Nephron (organoid): ENCODE data around the gene HOXC6.

Source experiments
- H3K27ac Mint-ChIP-seq, 3 experiments: 2 replicates each; pipeline ENCODE4 v1.8.0; 2020; ENCODE audit warnings: mixed read lengths in 3 of 3, mild to moderate bottlenecking in 2 of 3, moderate library complexity in 1 of 3
- H3K27me3 Mint-ChIP-seq: 2 replicates; pipeline ENCODE4 v1.8.0; 2021; ENCODE audit warnings: low read depth, mild to moderate bottlenecking, moderate library complexity, mixed read lengths
- H3K36me3 Mint-ChIP-seq: 2 replicates; pipeline ENCODE4 v1.8.0; 2020; ENCODE audit warnings: low read depth, mixed read lengths
- H3K4me1 Mint-ChIP-seq: 2 replicates; pipeline ENCODE4 v1.8.0; 2020; ENCODE audit warnings: mixed read lengths
- H3K4me3 Mint-ChIP-seq, 3 experiments: 2 replicates each; pipeline ENCODE4 v1.8.0; 2020; ENCODE audit warnings: mild to moderate bottlenecking in 3 of 3, mixed read lengths in 3 of 3, moderate library complexity in 2 of 3
- H3K9me3 Mint-ChIP-seq: 2 replicates; pipeline ENCODE4 v1.8.0; 2020; ENCODE audit warnings: mixed read lengths
- CTCF ChIP-seq, 3 experiments: fragments of 200-600 bp; sonication (generic); IDR thresholded peaks; one replicate each; pipeline ENCODE4 v1.5.0; 2021; ENCODE audit warnings: antibody characterized with exemption in 3 of 3; ENCODE audit not compliant: unreplicated experiment in 3 of 3

The HOXC6 gene

GRCh38 chr12:54001283-54002187 lies 26.7 kb upstream of the HOXC6 start:
- Mint-ChIP-seq H3K4me3 (peak overlapping the region; percentile 95 to 99 (median 96)), H3K27ac (peak overlapping the region; percentile 95 to 100 (median 100)), H3K36me3 (peaks cover 28% of the 10 kb centered on the region), H3K4me1 (peaks cover 72% of the 10 kb centered on the region), H3K9me3 (no peaks in the 10 kb centered on the region), H3K27me3 (peaks cover 49% of the 10 kb centered on the region)
- no peak for TF ChIP-seq CTCF (IDR thresholded peaks at IDR 0.05; ENCODE audit: unreplicated experiment in 3 of 3)

- Mint-ChIP-seq H3K27me3 (peaks cover 46% of the 10 kb centered on the region), H3K9me3 (no peaks in the 10 kb centered on the region), H3K36me3 (peaks cover 28% of the 10 kb centered on the region), H3K4me1 (peaks cover 75% of the 10 kb centered on the region), H3K4me3 (peak overlapping the region; percentile 95 to 99 (median 96)), H3K27ac (peak overlapping the region; percentile 95 to 100 (median 100))
- no peak for TF ChIP-seq CTCF (IDR thresholded peaks at IDR 0.05; ENCODE audit: unreplicated experiment in 3 of 3)
These were observed 25.8 kb upstream of the HOXC6 start for GRCh38 chr12:54002278-54002914.

GRCh38 chr12:54002915-54003389 lies 25.3 kb upstream of the HOXC6 start:
- peaks cover 41% of the 10 kb centered on the region for H3K27me3 Mint-ChIP-seq
- H3K4me3 Mint-ChIP-seq, result peak overlapping the region; percentile 95 to 99 (median 96)
- H3K9me3 Mint-ChIP-seq, result no peaks in the 10 kb centered on the region
- H3K36me3 Mint-ChIP-seq, result peaks cover 28% of the 10 kb centered on the region
- peaks cover 74% of the 10 kb centered on the region for H3K4me1 Mint-ChIP-seq
- no peak for TF ChIP-seq CTCF (IDR thresholded peaks at IDR 0.05; ENCODE audit: unreplicated experiment in 3 of 3)
- peak overlapping the region; percentile 95 to 100 (median 100) for H3K27ac Mint-ChIP-seq

- H3K27ac Mint-ChIP-seq, result peak overlapping the region; percentile 95 to 100 (median 100)
- H3K36me3 Mint-ChIP-seq, result peaks cover 28% of the 10 kb centered on the region
- H3K9me3 Mint-ChIP-seq, result no peaks in the 10 kb centered on the region
- peak overlapping the region; percentile 95 to 99 (median 96) for H3K4me3 Mint-ChIP-seq
- peaks cover 70% of the 10 kb centered on the region for H3K4me1 Mint-ChIP-seq
- peaks cover 40% of the 10 kb centered on the region for H3K27me3 Mint-ChIP-seq
- TF ChIP-seq CTCF (IDR thresholded peaks at IDR 0.05; ENCODE audit: unreplicated experiment in 3 of 3), result no peak
These were observed 24.6 kb upstream of the HOXC6 start for GRCh38 chr12:54003625-54004024.

GRCh38 chr12:54004063-54004840 lies 24.0 kb upstream of the HOXC6 start:
- Mint-ChIP-seq H3K36me3 (peaks cover 28% of the 10 kb centered on the region), H3K27me3 (peaks cover 44% of the 10 kb centered on the region), H3K27ac (peak overlapping the region; percentile 95 to 100 (median 100)), H3K4me1 (peaks cover 69% of the 10 kb centered on the region), H3K4me3 (peak overlapping the region; percentile 95 to 99 (median 96)), H3K9me3 (no peaks in the 10 kb centered on the region)
- TF ChIP-seq CTCF (IDR thresholded peaks at IDR 0.05; ENCODE audit: unreplicated experiment in 3 of 3), result no peak
